COLO668 (cell line): ENCODE results near the gene DCDC2C.

Experiments used
- DNase-seq: peaks from one replicate; lab custom pipeline; 2025; ENCODE audit not compliant: unreplicated experiment; lab: John Stamatoyannopoulos, UW

The DCDC2C gene

DNA sequence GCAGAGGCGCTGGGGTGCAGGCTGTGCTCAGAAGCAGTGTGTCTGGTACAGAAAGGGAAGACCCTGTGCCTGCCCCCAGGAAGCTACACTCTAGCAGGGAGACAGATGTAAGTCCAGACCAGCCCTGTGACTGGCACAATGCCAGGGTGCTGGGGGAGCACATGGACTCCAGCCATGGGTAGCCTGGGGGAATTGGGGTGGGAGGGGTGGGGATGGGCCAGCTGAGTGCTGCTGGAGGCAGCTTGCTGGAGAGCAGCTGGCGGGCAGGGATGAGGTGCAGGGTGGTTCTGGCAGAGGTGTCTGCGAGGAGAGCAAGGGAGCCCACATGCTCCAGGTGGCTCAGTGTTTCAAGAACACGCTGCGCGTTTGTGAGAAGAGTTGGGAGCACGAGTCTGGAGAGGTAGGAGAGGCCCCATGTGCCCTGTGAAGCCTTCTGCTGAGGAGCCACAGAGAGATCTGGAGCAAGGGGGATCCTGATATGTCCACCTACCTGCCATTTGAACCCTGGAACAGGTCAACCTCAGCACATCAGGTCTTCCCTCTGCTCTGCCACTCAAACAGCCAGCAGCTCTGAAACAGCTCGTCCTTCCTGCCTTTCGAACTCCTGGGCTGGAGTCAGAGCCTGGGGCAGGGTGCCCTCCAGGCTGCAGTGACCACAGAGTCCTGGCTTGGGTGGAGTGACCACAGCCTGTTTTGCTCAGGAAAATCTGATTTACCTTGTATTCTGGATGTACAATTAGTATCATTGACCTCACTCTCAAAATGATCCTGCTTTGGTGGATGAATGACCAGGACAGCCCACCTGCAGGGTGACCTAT, 30.3 kb upstream of the DCDC2C start:
- DNase-seq, result peak; percentile 54

DNA sequence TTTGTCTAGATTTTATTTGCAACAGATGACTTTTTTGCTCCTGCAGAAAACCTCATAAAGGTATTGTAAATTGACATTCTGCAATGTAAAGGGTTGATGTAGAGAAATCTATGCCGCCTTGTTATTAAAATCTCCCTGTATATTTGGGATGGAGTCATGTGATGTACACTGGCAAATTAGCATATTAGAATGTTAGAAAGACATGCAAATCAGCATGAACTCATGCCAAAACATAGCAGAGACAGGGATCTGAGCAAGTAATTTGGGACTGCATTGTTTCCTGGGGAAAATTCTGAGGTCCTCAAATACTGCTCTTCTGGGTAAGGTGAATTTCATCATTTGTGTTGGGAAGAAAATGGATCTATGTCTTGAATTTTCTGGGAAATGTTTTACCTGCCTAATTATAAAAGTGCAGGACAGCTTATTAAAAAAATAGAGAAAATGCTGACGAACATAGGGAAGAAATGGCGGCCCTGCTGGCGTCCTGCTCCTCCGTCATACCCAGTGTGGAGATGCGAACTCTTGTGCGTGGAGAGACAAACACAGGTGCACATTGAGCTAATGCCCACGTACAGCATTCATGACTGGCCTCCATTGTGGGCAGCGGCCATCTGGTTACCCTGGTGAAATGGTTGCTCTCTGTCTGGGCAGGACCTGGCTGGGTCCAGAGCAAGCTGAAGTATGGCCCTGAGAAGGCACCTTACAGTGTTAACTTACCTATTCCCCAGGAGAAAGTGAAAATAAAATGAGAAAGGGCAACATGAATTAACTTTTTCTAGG, 29.1 kb upstream of the DCDC2C start:
- DNase-seq, result no peak

- no peak for DNase-seq
Observed at GRCh38 chr2:3675687-3676086, 27.7 kb upstream of the DCDC2C start.

GRCh38 chr2:3677436-3677835, 25.9 kb upstream of the DCDC2C start:
- DNase-seq, result no peak

DNA sequence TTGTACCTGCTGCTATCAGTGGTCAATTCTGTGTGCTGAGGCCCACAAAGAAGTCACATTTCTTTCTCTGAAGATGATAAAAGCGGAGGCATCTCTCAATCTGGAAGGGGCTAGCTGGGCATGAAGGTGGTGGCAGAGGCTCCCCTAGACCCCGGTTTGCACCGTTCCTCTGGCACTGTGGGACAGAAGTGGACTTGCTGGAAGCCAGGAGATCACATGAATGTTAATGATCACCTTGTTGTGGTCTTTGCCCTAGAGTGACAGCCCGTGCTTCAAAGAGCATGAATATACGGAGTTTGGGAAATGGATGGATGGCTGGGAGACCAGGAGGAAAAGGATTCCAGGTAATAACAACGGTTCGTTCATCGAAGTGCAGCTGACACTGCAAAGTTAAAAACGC, 25.2 kb upstream of the DCDC2C start:
- DNase-seq, result no peak

DNA sequence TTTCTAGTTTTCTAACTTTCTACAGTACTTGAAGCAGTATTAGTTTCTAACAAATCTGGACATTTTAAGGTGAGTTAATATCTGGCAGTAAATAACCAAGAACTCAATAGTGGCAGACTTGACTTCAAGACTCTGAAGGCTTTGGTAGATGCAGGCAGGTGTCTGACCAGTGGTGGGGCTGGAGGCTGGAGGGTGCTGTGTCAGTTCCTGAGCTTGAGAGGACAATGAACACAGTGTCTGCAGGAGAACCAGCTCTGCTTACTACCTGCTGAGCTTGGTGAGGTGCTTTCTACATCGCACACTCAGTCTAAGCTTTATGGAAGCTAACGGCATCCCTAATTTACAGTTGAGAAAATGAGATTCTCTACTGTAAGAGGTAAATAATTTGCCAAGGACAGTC, 24.2 kb upstream of the DCDC2C start:
- no peak for DNase-seq

DNA sequence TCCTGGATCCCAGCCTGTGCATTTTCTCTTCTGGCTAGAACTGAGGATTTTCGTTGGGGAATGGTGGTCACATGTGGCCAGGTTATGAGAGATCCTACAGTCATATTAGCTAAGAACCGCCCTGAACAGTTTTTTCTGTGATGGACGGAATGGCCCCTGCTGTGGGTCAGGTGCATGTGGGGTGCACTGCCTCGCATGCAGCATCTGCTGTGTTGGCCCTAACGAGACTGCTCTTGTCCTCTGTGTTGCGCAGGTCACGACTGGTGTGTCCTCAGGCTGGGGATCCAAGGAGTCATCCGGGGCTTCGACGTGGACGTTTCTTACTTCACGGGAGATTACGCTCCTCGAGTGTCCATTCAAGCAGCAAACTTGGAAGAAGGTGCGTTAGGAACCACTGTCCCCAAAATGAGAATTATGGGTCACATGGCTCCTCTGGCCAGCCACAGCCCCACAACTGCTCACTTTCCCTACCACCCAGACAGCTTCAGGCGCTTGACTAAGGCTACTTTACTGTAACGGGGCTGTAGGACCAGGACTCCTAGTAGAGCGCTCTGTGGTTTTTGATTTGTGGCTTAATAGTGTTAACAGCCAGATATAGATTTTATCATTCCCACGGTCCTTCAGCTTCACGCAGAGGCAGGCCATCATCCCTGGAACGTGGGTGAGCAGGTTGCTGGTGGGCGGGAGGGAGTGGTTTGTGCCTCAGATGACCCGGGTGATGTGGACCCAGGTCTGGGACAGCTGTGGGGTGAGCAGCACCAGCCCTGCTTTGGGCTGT, 23.6 kb upstream of the DCDC2C start:
- DNase-seq, result no peak

DNA sequence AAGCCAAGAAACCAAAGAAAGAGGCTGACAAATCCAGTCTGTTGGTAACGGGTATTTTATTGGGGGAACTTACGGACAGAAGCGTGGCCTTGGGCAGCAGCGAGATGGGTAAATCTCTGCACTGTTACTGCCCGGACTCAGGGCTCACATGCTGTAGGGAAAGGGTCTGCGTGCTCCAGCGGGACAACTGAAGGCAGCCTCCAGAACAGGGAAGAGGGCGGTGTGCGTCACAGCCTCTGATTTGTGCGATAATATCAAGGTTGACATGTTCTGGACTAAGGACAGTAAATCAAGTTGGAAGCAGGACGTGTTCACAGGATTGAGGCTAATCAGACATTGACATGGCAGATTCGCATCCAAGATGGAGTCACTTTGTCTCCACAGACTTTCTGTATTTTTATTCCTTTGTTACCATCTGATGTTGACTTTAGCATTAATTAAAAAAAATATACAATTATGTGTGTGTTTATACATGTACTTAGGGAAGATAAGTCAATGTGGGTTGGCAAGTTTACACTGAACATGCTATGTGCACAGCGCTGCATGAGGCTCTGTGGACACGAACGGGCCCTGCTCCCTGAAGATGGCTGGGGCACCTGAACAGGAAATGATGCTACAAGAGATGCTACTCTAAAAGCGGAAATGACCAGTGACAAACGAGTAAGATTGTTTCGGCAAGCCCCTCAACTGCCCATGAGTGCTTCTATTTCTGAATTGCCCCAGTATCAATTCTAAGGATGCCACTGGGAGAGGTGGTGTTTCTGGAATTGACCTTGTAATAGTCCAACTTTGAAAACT, 22.6 kb upstream of the DCDC2C start:
- DNase-seq, result no peak

GRCh38 chr2:3681625-3682024, 21.8 kb upstream of the DCDC2C start:
- no peak for DNase-seq

DNA sequence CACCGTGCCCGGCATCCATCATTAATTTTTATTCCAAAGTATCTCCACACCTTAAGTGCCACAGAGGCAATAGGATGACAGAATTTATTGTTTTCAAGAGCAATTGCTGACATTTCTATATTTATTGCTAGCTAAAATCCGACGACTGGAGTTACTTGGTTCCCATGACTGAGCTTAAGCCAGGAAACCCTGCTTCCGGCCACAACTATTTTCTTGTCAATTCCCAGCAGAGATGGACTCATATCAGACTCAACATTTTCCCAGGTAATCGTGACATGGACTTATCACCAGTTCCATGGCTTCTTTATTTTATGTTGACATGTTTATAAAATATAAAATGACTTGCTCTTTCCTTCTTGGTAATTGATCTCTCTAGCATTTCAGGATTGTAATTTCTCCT, 20.6 kb upstream of the DCDC2C start:
- DNase-seq, result no peak

DNA sequence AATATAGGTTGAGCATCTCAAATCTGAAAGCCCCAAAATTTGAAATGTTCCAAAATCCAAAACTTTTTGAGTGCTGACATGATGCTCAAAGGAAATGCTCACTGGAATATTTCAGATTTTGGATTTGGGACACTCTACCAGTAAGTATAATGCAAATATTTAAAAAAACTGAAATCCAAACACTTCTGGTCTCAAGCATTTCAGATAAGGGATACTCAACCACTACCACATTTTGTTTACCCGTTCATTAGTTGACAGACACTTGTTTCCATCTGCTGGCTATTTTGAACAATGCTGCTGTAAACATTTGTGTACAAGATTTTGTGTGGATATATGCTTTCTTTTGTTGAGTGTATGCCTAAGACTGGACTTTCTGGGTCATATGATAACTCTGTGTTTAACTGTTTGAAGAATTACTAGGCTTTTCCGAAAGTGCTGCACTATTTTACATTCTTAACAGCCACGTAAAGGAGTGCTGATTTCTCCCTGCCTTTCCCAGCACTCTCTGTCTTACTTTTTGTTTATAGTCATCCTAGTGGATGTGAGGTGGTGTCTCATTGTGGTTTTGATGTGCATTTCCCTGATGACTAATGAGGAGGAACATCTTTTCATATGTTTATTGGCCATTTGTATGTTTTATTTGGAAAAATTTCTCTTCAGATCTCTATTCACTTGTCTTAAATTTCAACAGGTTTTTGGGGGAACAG, 19.5 kb upstream of the DCDC2C start:
- no peak for DNase-seq

GRCh38 chr2:3689998-3690748, 13.2 kb upstream of the DCDC2C start:
- DNase-seq, result no peak

- DNase-seq, result no peak
Observed at GRCh38 chr2:3692375-3692774, 11.0 kb upstream of the DCDC2C start.

- no peak for DNase-seq
Observed at GRCh38 chr2:3696545-3696944, 6.8 kb upstream of the DCDC2C start.

DNA sequence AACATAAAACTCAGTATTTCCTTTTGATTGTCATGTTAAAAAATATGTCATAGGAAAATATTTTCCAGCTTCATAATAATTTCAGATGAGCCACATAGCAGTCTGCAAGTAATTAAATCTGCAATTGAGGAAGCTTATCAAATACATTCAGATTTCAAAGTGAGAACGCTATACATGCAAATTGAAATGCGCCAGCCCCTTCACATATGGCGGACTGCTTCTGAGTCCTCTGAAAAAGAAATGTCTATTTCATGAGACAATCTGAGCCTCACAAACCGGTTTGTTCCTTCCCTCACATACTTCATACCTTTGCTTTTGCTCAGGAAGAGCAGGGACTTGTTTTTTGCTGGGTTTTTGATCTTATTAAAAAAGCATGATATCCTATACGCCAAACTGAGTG, 2.3 kb upstream of the DCDC2C start:
- DNase-seq, result no peak

GRCh38 chr2:3703757-3704355, 481 bp downstream of the DCDC2C start:
- peak; percentile 27 for DNase-seq

DNA sequence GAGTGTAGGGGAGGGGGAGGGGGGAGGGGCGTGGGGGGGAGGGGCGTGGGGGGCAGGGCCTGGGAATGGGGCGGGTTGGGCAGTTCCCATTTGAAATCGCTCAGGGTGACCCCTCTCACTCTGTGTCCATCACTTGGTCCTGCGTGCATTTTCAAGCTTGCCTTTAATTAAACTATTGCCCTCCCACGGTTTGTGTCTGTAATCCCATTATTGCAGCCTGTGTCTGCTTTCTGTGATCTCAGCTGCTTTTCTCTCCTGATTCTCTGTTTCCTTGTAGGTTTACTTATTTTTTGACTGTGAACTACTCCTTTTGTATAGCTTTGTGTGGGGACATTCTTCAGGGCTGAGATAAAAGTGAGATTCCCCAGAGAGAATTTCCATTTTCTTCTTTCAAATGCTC, 1.3 kb downstream of the DCDC2C start:
- DNase-seq, result no peak

DNA sequence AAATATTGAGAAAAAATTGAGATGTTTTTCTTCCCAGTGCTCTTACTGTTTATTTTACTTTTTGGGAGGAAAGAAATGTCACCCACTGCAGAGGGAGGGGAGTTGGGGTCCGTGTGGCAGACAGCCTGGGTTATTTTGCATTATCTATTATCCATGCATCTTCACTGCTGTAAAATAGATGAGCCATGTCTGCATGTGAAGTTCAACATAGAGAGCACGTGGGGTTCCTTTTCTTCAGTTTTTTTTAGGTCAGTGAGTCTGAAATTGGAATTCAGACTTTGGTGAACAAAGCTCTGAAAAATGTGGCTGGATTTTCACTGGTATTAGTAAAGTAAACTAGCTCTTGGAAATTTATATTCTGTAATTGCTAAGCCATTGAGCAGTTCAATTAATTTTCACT, 2.4 kb downstream of the DCDC2C start:
- DNase-seq, result no peak

DNA sequence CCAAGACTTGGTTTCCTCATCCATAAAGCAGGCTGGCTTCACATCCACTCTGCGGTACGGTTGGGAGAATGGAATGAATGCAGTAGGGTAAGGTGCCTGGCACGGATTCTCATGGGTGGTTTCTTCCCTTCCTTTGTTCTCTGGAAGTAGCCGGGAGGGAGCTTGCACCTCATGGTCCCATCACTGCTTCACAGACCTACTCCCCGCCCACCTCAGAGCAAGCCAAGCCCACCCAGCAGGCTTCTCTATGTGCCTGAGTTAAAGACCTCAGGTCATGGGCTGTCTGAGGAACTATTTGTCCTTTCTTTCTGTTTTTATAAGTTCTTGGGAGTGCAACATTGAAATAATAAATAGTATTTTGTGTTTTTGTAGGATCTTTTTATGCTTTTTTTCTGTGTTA, 3.5 kb downstream of the DCDC2C start:
- DNase-seq, result no peak
